Astrocyte of the hippocampus (primary cell): Measurements from ENCODE around the gene ENO1.
"Not testable (repeated sequence)": the region's sequence is repeated elsewhere in the genome, so short reads cannot be mapped to it uniquely, and the experiment has no call there.

Experiments used
- DNase-seq: peaks from one replicate; pipeline ENCODE4 v3.0.0; 2011; ENCODE audit warnings: low read depth, low spot score

ENO1 gene

GRCh38 chr1:8896775-8897174 is 18.3 kb upstream of the ENO1 start:
- not testable (repeated sequence) for DNase-seq

- DNase-seq, result no peak
Measured at GRCh38 chr1:8892026-8892425, 13.5 kb upstream of the ENO1 start.

GRCh38 chr1:8891401-8891800 is 12.9 kb upstream of the ENO1 start:
- no peak for DNase-seq

GRCh38 chr1:8889925-8890785 is 11.7 kb upstream of the ENO1 start:
- peak; percentile 93 for DNase-seq

- DNase-seq, result peak; percentile 39
Measured at GRCh38 chr1:8889103-8889846, 10.8 kb upstream of the ENO1 start.

- no peak for DNase-seq
Measured at GRCh38 chr1:8886589-8886988, 8.1 kb upstream of the ENO1 start.

- DNase-seq, result not testable (repeated sequence)
Measured at GRCh38 chr1:8886031-8886524, 7.6 kb upstream of the ENO1 start.

- not testable (repeated sequence) for DNase-seq
Measured at GRCh38 chr1:8884105-8884504, 5.6 kb upstream of the ENO1 start.

GRCh38 chr1:8883491-8883890 is 5.0 kb upstream of the ENO1 start:
- DNase-seq, result no peak

GRCh38 chr1:8879922-8880676 is 1.6 kb upstream of the ENO1 start:
- DNase-seq, result peak; percentile 88

- DNase-seq, result no peak
Measured at GRCh38 chr1:8879464-8879921, 1.0 kb upstream of the ENO1 start.

- peak; percentile 99 for DNase-seq
Measured at GRCh38 chr1:8878698-8879463, 395 bp upstream of the ENO1 start.

- peak; percentile 5 for DNase-seq
Measured at GRCh38 chr1:8876087-8876486, 2.4 kb downstream of the ENO1 start.

- peak; percentile 33 for DNase-seq
Measured at GRCh38 chr1:8875216-8875861, 3.1 kb downstream of the ENO1 start.

- peak; percentile 58 for DNase-seq
Measured at GRCh38 chr1:8874230-8875201, 4.0 kb downstream of the ENO1 start.

- peak; percentile 98 for DNase-seq
Measured at GRCh38 chr1:8873506-8874229, 4.8 kb downstream of the ENO1 start.

- DNase-seq, result no peak
Measured at GRCh38 chr1:8873001-8873400, 5.5 kb downstream of the ENO1 start.

GRCh38 chr1:8871965-8872399 is 6.5 kb downstream of the ENO1 start:
- DNase-seq, result no peak

GRCh38 chr1:8871539-8871935 is 6.9 kb downstream of the ENO1 start:
- DNase-seq, result no peak
